HG03097 (cell line): ENCODE measurements around the gene GPA33.

ENCODE experiments used
- ATAC-seq: cut with Tn5 transposase; IDR thresholded peaks from one replicate; pipeline ENCODE4 v1.9.1; 2021; ENCODE audit not compliant: unreplicated experiment, low FRiP score

The GPA33 gene

GRCh38 chr1:167088746-167089417 lies 1.3 kb downstream of the GPA33 start:
- ATAC-seq, result no peak

DNA sequence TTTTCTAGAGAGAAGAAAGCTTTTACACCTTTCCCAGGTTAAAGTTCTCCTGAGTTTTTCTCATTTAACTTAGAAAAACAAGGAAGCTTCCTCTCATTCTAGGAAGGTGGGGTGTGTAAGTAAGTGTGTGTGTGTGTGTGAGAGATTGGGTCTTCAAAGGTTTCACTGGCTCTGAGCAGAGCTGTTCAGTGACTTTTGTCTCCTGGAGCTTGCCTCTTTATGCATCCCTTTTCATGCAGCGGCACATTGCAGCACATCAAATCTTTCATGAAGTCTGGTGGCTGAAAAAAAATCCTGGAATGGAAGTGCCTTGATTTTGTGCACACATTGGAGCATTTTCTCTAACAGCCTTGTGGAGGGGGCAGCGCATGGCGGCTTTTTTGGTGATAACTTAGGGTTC lies 3.4 kb downstream of the GPA33 start:
- ATAC-seq, result no peak

- no peak for ATAC-seq
Observed at GRCh38 chr1:167086033-167086432, 4.1 kb downstream of the GPA33 start.

DNA sequence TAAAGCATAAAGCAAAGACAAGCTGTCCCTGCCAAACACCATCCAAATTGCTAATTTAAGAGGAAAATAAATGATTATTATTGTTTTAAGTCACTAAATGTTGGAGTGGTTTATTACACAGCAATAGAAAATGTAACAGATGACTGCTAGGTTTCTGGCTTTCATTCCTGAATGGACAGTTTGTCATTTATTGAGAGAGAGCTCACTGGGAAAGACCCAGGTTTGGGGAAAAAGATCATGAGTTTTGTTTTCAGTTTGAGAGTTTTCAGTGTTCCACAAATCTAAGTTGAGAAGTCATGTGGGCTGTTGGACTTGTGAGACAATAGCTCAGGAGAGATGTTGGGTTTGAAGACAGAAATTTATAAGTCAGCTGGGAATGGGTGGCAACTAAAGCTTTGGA lies 5.4 kb downstream of the GPA33 start:
- ATAC-seq, result no peak

DNA sequence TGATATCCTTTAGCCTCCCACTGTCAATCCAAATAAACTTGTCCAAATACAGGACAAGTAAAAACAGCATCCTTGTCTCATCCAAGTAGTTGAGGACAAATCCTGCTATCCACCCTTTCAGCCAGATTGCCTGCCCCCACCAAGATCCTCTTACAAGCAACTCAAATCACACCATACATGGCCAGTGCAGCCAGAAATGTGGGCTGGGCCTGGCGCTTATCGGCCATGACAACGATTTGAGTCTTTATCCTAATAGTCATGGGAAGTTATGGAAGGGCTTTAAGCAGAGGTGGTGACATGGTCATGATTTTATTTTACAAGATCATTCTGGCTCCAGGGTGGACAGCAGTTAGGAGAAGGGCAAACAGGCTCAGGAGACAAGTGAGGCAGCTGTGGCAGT lies 6.3 kb downstream of the GPA33 start:
- ATAC-seq, result no peak

- no peak for ATAC-seq
Observed at GRCh38 chr1:167083066-167083665, 7.0 kb downstream of the GPA33 start.

- ATAC-seq, result no peak
Observed at GRCh38 chr1:167082511-167083027, 7.6 kb downstream of the GPA33 start.

DNA sequence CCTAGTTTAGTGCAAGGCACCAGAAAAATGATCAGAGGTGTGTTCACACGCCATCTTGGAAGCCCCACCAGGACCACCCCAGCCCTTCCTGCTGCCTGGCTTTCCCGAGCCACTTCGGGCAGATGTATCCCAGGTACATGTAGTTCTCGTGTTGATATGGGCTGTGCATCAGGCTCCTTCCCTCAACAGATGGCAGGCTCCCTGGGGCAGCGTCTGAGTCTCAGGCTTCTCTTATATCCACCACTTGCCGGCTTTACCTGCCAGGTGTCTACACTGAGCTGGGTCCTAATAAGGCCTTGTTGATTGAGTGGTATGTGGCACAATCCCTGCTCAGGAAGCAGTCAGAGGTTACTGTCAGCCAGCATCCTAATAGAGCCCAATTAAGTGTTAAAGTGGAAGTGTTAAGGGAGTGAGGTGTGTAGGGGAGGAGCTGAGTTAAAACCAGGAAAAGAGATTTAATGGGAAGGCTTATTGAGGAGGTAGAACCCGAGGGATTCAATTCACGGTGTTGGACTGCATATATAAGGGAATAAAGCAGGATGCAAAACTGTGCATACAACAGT lies 8.5 kb downstream of the GPA33 start:
- no peak for ATAC-seq

- ATAC-seq, result no peak
Observed at GRCh38 chr1:167077868-167078210, 12.3 kb downstream of the GPA33 start.

DNA sequence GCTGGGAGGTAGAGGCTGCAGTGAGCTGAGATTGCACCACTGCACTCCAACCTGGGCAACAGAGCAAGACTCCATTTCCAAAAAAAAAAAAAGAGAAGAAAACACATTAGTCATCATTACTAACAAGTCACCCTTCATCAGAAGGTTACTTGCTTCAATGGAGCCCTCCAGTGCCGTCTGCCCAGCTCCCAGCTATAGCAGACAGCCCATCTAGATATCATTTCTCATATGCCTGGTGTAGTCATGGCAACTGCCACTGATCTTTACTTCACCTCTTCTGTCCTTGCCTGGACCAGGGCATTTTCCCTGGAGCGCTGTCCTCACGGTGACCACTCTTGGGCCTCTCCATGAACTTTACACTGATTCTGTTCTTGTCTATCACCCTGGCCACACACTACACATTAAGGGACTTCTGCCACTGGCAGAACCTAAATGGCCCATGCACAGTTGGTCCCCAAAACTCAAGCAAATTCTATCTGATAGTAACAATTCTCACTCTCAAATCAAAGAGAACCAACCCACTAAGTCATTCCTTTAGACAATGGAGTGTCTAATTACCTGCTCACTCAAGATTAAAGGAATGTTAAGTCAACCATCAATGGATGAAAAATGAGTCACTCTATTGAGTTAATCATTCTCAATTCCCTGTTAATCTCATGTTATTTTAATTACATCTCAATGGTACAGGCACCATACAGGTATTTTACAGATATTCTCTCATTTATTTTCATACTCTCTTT lies 12.9 kb downstream of the GPA33 start:
- ATAC-seq, result no peak

GRCh38 chr1:167076136-167076710 lies 14.0 kb downstream of the GPA33 start:
- no peak for ATAC-seq

- ATAC-seq, result no peak
Observed at GRCh38 chr1:167071286-167071685, 18.9 kb downstream of the GPA33 start.

GRCh38 chr1:167068761-167069160 lies 21.4 kb downstream of the GPA33 start:
- no peak for ATAC-seq

DNA sequence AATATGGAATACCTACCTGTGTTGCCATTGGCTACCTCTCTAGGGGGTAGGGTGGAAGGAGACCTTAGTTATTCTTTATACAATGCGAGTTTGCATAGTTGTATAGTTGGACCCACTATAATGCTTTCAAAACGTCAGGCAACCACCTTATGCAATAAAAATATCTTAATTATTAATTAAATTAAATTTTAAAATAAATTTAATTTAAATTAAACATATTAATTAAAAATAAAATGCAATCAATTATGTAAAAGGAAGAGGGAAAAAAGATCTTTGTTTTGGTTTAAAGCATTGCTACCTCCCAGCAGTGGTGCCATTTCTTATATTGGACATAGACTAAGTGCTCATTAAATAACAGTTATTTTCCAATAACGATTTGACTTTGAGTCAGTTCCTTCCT lies 22.3 kb downstream of the GPA33 start:
- ATAC-seq, result no peak

GRCh38 chr1:167066333-167067122 lies 23.6 kb downstream of the GPA33 start:
- no peak for ATAC-seq

DNA sequence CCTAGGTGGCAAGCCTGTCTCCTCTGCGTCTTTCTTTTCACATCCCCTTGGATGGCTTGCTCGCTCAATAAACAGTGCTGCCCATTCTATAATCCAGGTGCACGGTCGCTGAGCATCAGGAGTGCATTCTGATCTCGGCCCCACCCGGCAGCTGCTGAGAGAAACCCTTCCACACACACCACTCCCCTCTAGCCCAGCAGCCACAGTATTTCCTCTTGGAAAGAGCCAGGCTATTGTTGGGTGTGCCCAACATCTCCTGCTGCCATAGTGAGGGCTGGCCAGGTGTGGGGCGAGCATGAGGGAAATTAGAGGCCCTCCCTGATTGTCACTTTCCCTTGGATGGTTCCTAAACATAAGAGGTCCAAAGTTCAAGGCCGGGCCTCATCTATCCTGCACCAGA lies 24.7 kb downstream of the GPA33 start:
- no peak for ATAC-seq

DNA sequence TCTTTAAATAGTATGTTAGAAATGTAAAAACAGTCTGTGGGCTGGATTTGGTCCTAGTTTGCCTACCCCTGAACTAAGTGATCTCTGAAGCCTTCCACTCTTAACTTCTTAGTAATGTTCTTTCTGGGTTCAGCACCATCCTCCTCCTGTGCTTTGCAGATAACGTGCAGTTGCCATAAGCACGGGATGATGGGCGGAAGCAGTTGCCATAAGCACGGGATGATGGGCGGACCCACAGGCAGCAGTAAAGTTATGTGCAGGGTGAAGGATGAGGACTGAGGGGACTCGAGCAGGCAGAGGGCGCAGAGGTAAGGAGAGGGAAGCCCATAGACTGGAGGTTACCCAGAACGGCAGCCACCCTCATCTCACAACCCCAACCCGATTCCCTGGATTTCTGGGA lies 25.6 kb downstream of the GPA33 start:
- no peak for ATAC-seq

DNA sequence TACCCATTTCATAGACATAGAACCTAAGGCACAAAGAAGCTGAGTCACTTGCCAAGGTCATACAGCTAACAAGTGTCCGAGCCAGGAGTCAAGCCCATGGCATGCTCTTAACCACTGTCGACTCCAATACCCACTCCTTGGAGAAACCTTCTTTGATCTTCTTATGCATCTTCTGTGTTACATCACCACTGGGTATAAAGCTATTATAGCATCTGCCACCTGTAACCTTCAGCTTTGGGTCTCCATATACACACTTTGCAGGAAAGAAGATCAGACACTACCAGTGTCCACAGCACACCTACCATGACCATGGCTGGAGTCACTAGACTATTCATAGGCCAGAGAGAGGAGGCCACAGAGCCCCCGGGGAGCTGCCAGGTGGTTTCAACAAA lies 29.1 kb downstream of the GPA33 start:
- ATAC-seq, result no peak

DNA sequence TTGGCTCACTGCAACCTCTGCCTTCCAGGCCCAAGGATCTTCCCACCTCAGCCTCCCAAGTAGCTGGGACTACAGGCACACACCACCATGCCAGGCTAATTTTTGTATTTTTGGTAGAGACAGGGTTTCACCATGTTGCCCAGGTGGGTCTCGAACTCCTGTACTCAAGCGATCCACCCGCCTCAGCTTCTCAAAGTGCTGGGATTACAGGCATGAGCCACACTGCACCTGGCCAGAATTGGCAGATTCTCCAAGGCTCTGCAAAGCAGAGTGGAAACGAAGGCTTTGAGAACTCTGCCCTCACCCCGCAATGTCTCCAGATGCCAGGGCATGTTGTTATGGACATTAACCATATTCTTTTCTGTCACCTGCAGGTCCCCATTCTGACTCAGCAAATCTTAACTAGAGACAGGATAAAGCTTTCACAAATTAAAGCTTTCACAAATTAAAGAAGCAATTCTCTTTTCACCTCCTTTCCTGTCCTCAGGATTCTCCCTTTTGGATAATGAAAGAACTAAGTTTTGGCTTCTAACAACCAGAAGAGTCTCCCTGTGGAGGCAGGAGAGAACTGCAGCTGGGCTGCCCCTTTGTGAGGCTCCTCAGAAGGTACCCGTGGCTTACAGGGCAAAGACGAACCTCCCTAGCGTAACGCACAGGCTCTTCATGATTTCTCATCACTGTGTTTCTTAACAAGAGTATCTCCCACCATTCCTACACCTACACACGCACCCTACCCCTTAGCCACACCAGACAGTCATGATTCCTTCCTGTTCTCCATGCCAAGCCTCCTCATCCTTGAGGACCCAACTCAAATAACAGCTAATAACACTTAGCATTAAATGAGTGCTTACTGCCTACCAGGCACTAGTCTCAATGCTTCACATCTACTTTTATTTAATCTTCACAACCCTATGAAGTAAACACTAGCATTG lies 29.8 kb downstream of the GPA33 start:
- ATAC-seq, result no peak

DNA sequence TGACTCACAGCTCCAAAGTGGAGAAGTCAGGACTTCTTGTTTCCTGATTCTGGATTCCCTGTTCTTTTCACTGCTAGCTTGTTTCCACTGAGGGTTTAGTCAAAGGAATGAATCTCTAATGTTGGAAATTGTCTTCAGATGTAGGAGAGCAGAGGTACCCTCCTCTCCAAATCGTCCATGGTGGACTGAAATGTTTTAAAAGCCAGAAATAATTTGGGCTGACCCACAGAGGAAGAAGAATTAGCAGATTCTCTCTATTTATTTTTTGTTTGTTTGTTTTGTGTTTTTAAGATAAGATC lies 30.4 kb downstream of the GPA33 start:
- no peak for ATAC-seq
